NCI-H1436 (cell line): ENCODE data around the gene NSMCE1.
"Not testable (repeated sequence)": the region's sequence is repeated elsewhere in the genome, so short reads cannot be mapped to it uniquely, and the experiment has no call there.

Experiments used
- DNase-seq: peaks from one replicate; lab custom pipeline; 2025; lab: John Stamatoyannopoulos, UW

The NSMCE1 gene

DNA sequence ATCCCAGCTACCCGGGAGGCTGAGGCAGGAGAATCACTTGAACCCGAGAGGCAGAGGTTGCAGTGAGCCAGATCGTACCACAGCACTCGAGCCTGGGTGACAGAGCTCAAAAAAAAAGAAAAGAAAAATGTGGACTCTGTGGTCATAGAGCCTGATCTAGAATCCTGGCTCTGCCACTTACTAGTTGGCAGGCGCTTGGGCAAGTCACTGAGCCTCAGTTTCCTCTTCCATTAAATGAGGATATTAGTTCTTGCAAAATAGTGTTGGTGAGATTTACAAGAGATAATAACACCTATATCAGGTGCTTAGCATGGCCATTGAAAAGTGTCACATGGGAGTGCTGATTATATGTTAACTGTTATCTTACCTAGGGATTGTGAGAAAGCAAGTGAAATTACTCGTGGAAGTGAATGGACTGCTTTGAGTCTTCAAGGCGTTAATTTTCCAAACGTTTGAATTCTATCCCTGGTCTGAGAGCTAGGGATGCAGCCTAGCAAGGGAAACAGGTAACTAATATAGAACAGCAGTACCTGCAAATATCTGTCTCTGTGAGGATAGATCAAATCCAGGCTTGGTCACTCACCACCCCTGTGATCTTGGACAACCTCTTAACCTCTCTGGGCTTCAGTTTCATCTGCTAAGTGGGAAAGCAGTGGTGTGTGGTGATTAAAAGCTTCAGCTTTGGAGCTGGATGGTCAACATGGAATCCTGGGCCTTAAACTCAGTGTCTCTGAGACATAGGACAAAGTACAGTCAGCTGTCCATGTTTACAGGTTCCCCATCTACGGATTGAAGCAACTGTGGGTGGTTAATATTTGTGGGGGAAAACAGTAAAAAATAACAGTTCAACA lies 953 bp upstream of the NSMCE1 start:
- DNase-seq = no peak

DNA sequence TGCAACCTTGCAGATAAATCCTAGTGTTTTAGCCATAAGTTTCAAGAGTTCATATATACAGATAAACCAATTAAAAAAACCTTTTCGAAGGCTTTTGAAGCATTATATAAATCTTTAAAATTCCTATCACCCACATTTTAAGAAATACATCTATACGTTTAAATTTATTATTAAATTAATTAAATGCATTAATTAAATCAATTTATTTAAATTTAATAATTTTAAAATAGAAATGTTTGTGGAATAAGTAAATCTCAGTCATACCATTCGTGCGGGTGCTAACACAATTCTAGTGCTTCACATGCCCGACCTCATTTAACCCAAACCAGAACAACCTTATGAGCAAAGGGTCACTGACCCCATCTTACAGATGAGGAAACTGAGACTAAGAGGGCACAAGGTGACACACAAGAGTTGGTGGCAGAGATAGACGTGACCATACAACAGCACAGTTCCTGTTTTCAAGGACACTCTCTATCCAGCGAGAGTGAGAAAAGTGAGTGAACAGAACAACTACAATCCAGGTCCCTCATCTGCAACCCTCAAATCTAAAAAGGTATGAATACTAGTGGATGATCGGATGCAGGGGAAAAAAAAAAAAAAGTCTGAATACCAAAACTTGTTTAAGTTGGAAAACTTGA lies 1.4 kb downstream of the NSMCE1 start:
- no peak for DNase-seq

DNA sequence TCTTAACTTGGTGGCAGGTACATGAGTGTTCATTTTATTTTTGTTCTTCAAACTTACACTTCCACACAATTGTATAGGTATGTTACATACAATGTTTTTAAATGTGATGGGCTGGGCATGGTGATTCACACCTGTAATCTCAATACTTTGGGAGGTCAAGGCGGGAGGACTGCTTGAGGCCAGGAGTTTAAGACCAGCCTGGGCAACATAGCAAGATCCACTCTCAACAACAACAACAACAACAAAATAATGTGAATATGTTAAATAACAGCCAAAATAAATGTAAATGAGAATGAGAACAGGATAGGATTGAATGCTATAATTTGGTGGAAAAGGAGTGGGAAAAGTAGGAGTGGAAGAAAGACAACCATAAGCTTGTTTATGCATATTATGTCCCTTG lies 2.6 kb downstream of the NSMCE1 start:
- no peak for DNase-seq

DNA sequence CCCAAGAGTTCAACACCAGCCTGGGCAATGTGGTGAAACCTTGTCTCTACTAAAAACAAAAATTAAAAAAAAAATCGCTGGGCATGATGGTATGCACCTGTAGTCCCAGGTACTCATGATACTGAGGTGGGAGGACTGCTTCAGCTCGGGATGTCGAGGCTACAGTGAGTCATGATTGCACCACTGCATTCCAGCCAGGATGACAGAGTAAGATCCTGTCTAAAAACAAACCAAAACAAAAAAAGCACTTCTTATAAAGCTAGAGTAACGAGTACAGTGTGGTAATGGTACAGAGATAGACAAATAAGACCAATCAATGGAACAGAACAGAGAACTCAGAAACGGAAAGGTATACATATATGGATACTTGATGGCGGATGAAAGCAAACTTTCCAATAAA lies 4.4 kb downstream of the NSMCE1 start:
- DNase-seq = no peak

DNA sequence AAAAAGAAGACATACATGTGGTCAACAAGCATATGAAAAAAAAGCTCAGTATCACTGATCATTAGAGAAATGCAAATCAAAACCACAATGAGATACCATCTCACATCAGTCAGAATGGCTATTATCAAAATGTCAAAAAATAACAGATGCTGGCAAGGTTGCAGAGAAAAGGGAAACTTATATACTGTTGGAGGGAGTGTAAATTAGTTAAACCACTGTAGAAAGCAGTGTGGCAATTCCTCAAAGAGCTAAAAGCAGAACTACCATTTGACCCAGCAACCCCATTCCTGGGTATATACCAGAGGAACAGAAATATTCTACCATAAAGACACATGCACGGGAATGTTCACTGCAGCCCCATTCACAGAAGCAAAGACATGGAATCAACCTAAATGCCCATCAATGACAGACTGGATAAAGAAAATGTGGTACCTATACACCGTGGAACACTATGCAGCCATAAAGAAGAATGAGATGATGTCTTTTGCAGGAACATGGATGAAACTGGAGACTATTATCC lies 5.6 kb downstream of the NSMCE1 start:
- DNase-seq = not testable (repeated sequence)

DNA sequence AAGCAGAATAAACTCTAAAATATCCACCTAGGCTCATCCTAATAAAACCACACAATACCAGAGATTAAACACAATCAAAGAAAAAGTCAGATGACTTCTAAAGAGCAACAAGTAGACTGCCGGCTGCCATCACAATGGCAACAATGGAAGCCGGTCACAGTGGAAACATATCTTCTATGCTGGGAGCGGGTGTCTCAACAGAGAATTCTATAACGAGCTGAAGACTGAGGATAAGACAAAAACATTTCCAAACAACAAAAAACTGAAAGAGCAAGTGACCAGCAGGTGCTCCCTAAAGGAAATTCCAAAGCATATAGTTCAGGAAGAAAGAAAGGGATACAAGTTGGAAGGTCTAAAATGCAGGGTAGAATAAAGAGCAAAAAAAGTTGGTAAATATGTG lies 8.9 kb downstream of the NSMCE1 start:
- no peak for DNase-seq

DNA sequence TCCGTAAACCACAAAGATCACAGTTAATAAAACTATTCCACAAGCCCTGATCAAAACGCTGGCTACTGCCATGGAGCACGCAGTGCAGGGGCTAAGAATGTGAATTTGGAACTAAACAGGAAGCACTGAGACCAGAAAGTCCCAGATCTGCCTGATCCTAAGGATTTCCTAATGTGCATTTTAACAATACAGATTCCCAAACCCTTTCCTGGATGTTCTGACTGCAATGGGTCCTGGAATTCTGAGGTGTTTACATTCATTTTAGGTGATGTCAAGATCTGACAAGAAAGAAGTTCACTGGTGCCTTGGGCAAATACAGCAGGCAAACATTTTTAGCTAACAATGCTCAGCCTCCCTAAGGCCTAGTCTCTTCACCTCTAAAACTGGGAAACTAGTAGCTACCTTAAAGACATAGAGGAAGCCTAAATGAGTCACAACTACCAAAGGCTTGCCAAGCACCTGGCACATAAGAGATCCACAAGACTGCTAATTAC lies 10.3 kb downstream of the NSMCE1 start:
- DNase-seq = no peak

DNA sequence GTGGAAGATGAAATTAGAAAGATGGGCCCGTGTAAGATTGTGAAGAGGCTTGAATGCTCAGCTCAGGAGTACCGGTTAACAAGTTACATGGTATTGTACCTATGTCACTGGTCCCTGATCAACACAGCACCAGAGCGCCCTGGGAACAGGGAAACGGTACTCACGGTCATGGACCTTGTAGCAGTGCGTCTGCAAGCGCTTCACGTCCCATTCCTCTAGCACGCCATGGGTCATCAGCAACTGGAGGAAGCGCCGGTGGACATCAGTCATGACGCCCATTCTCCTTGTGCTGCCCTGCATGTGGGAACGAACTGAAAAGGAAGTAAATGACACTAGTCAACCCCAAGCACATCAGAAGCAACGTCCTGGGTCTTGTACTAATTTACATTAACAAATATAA lies 11.3 kb downstream of the NSMCE1 start:
- no peak for DNase-seq

DNA sequence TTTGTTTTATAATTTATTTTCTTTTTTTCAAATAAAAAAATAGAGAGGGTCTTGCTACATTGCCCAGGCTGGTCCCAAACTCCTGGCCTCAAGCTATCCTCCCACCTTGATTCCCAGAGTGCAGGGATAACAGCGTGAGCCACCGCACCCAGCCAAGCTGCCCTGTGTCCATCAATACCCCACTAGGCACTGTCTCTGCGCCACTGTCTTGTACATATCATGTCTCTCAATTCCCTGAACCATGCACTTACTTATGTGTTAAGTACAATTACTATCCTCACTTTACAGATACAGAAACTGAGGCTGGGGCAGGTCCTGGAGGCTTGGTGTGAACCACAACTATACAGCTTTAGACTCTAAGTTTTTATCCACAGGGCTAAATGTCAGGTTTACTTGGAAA lies 11.7 kb downstream of the NSMCE1 start:
- no peak for DNase-seq

DNA sequence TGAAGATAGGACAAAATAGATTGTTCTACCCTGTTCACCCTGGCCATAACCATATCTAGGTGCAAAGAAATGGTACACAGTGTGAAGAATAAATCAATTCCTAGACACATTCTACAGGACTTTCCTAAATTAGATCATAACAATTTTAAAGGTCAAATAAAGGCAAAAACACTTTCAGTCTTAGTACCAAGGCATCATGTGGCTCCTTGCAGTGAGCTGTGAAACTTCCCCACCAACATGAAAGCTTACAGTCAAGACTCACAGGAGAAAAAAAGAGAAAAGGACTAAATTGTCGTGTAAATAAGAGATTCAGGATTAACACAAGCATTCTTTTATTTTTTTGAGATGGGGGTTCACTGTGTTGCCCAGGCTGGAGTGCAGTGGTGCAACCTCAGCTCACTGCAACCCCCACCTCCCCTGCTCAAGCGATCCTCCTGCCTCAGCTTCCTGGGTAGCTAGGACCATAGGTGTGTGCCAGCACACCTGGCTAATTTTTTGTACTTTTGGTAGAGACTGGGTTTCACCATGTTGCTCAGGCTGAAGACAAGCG lies 14.2 kb downstream of the NSMCE1 start:
- no peak for DNase-seq

DNA sequence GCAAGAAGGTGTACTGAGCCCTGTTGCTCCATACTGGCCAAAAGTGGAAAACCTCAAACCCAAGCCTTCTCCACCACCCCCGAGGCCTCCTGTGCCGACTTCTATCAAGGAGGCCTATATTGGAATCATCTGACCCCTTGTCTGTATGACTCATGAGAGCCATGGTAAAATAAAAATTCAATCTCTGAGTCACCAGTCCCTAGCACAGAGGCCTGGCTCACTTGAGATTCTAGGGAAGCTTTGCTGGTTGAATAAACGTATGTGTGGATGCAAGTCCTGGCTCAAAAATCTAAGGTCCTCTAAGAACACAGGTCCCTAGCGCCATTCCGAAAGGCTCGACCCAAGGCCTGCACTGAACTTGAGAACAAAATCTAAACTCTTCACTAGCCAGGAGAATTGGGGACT lies 15.0 kb downstream of the NSMCE1 start:
- no peak for DNase-seq

DNA sequence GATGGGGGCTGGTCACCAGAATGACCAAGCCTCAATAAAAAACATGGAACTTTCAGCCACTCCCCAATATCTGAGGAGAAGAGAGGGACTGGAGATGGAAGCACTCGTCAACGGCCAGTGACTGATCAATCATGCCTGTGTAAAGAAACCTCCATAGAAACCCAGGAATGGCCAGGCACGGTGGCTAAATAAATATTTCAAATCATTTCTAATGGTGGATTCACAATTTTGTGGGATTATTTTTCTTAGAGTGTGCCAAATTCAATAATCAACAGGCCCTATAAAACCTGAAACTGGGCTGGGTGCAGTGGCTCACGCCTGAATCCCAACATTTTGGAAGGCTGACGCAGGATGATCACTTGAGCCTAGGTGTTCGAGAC lies 16.4 kb downstream of the NSMCE1 start:
- DNase-seq = no peak

DNA sequence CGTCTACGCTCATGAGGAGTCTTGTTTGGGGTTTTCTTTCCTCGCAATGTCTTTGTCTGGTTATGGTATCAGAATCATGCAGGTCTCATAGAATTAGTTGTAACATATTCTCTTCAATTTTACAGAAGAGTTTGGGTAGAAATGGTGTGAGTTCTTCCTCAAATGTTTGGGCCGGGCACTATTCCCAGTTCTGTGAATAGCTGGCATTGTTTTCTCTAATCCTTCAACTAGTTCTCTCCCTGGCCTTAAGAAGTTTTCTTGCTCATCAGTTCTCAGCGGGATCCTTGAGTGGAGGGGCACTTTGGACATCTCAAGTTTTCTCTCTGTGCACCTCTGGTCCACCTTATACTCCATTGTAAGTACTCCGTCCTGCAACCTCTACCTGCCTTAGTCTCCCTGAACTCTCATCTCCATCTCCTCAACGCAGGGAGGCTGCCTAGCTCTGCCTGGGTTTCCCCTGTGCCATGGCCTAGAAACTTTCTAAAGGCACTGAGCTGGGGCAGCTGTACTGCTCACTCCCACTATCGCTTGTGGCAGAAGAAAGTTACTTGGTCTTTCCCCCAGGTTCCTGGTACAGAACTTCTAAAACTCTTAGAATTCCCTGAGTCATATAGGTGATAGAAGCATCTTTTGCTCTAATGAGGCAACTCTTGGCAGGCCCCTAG lies 16.9 kb downstream of the NSMCE1 start:
- no peak for DNase-seq

DNA sequence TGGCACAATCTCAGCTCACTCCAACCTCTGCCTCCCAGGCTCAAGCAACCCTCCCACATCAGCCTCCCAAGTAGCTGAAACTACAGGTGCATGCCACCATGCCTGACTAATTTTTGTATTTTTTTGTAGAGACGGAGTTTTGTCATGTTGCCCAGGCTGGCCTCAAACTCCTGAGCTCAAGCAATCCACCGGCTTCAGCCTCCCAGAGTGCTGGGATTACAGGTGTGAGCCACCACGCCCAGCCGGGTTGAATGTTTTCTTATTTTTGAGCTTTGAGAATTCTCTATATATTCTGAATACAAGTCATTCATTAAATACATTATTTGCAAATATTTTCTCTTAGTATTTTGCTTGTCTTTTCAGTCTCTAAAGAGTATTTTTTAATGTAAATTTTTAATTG lies 19.7 kb downstream of the NSMCE1 start:
- not testable (repeated sequence) for DNase-seq

DNA sequence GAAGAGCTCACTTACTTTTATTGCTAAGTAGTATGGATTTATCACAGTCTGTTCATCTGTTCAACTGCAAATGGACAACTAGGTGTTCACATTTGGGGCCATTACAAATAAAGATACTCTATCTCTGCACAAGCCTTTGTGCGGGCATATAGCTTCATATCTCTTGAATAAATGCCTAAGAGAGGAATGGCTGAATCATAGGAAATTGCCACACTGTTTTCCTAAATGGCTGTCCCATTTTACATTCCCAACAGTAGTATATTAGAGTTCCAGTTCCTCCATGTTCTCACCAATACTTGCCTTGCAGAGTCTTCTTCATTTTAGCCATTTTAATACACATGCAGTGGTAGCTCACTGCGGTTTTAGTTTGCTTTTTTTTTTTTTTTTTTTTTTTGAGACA lies 20.5 kb downstream of the NSMCE1 start:
- no peak for DNase-seq

DNA sequence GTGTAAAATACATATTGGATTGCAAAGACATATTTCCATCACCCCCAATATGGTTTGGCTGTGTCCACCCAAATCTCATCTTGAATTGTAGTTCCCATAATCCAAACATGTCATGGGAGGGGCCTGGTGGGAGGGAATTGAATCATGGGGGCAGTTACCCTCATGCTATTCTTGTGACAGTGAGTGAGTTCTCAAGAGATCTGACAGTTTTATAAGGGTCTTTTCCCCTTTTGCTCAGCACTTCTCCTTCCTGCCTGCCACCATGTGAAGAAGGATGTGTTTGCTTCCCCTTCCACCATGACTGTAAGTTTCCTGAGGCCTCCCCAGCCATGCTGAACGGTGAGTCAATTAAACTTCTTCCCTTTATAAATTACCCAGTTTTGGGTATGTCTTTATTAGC lies 21.5 kb downstream of the NSMCE1 start:
- not testable (repeated sequence) for DNase-seq

DNA sequence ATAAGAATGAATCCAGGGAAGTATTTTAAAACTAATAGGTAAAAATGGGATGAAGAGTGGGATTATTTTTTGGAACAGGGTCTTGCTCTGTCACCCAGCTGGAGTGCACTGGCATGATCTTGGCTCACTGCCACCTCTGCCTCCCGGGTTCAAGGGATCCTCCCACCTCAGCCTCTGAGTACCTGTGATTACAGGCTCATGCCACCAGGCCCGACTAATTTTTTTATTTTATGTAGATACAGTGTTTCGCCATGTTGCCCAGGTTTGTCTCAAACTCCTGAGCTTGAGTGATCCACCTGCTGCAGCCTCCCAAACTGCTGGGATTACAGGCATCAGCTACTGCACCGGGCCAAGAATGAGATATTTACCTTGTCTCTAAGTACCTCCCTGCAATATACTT lies 22.1 kb downstream of the NSMCE1 start:
- DNase-seq = no peak

DNA sequence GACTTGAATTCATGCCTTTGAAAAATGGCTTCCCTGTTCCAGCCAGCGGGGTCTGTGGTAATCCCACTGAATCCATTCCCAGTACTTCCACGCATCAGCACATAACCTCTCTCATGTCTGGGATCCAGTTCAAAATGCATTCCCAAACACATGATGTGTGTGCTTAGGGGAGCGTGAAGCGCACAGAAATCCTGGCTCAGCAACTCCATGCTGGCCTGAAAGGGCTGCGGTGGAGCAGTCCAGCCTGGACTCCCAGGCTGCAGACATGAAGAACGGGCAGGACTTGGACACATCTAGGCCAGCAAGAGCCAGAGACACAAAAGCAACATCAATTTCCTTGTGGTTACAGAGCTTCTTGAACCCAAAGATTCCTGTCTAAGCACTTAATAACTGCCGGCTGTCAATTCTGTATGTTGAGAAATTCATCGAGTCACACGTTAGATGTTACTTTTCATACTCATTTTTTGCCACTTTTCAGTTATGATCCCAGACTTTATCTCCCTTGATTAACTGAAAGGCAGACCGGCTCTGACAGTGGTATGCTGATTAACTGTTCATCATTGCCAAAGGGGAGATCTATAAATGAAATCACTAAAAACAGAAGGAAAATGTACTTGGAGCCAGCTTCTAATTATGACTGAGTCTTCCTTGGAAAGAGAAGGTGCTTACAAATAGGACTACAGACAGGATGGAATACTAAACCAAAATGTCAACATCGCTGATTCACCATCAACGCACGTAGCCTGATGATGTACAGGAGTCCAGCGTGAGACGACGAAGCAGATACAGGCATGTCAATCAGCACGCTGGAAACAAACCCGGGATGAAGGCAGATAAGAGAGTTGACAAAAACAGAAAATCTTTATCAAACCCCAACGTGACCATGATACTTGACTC lies 23.0 kb downstream of the NSMCE1 start:
- DNase-seq = no peak

DNA sequence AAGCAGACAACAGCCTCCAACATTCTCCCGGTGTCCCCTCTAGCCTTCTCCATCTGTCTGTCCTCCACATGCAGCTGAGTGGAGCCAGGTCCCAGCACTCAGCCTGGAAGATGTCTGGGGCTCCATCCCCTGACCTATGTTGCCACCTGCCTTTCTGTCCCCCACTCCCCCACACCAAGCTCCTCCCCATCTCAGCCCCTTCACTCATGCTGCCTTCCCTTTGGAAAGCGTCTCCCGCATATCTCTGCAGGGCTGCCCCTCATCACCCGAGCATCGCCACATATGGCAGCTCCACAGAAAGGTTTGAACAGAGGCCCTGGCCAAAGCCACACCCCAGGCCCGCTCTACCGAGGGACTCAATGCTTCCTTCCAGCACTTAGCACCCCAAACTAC lies 24.2 kb downstream of the NSMCE1 start:
- DNase-seq = no peak

DNA sequence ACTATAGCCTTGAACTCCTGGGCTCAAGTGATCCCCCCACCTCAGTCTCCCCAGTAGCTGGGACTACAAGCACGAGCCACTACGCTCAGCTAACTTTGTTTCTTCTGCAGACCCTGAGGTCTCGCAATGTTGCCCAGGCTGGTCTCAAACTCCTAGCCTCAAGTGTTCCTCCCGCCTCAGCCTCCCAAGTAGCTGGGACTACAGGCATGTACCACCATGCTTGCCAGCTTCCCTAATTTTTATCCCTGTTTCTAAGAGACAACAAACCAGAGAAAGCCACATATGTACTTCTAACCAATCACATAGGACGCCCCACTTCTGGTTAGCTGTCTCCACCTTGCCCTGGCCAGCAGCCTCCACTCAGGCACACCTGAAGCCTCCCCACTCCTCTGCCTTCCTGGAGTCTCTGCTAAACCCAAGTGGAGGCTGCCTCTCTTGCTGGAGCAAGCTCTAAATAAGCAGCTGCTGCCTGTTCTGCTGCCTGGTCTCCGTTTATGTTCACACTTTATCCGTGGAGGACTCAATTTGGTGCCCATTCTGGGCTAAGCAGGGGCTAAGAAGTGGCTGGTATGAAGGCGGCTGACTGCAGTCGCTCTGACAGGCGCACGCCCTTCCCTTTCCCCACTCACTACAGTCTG lies 24.7 kb downstream of the NSMCE1 start:
- DNase-seq = no peak
